Fibroblast of the conjunctiva (primary cell): ENCODE results near the gene CFAP74.

Experiments used
- DNase-seq: peaks from one replicate; pipeline ENCODE4 v3.0.0-alpha.2; 2010; ENCODE audit warnings: low read depth

Gene CFAP74

DNA sequence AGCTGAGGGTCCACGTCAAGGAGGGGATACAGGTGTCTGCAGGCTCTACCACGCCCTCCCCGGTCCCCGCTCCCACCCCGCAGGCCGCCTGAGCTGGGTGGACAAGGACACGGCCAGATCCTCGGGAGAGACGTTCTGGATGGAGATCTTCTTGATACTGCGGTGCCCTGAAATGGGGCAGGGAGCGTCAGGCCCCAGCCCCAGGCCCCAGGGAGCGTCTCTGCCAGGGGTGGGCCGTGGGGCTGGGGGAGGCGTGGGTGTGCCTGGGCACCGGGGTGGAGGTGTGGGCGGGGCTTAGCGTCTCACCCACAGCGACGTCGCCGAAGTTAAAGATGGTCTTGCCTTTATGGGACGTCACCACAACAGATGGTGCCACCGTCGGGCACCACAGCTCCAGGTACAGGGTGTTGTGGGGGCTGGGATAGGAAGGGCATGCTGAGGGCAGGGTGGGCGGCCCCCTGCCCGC, 77.2 kb downstream of the CFAP74 start:
- no peak for DNase-seq

DNA sequence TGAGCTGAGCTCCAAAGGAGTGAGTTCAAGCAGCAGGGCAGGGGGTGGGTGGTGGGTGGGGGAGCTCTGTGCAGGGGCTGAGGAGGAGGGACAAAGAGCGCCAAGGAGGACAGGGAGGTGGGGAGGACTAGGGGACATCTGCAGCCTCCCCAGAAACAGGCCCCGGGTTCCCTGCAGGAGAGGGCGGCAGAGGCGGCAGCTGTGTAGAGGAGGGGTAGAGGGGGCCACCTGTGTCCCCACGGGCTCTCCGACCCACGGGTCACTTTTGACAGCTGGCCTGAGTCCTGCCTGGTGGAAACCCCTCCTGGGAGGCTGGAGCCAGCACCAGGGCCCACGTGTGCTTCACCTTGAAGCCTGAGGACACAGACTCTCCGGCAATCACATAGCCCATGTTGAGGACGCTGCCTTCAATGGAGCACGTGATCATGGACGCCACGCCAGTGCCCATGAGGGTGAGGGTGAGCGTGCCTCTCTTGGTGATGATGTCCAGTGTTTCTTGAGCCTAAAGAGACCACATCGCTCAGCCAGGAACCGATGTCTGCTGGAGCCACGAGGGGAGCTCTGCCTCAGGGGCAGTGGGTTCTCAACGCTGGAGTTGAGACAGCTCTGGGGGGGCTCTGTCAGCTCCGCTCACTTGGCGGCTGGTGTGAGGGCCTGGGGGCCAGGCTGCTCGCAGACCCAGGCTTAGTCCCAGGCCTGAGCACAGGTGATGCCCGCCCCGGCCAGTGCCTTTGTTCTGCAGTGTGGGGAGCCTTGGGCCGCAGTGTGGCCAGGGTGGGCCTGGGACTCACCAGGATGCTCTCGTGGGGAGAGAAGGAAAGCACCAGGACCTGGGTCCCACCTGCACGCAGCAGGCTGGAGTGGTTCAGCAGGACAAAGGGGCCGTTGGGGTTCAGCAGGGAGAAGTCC, 77.9 kb downstream of the CFAP74 start:
- no peak for DNase-seq

DNA sequence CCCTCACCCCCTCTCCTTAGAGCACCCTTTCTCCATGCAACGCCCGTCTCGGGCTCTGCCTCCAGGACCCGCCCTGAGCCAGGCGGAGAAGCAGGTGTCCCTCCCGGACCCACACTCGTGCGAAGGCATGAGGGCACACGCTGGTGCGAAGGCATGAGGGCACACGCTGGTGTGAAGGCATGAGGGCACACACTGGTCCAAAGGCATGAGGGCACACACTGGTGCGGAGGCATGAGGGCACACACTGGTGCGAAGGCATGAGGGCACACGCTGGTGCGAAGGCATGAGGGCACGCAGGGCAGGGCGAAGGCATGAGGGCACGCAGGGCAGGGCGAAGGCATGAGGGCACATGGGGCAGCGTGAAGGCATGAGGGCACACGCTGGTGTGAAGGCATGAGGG, 78.7 kb downstream of the CFAP74 start:
- no peak for DNase-seq

DNA sequence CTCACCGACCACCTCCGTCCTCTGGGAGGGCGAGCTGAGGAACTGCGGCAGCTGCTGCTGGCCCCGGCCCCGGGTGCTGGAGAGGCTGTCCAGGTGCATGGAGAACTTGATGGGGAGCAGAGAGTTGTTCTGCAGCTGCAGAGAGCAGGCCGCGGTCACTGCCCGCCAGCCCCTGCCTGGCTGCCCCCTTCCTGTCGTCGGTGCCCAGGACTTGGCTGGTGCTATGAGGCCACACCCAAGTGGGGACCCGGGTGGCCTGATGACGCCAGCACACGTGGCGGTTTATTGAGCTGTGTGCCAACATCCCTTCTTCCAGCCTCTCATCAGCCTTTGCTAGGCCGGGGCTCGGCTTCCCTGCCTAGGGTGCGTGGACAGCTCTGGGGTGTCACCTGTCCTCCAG, 79.2 kb downstream of the CFAP74 start:
- DNase-seq, result no peak

DNA sequence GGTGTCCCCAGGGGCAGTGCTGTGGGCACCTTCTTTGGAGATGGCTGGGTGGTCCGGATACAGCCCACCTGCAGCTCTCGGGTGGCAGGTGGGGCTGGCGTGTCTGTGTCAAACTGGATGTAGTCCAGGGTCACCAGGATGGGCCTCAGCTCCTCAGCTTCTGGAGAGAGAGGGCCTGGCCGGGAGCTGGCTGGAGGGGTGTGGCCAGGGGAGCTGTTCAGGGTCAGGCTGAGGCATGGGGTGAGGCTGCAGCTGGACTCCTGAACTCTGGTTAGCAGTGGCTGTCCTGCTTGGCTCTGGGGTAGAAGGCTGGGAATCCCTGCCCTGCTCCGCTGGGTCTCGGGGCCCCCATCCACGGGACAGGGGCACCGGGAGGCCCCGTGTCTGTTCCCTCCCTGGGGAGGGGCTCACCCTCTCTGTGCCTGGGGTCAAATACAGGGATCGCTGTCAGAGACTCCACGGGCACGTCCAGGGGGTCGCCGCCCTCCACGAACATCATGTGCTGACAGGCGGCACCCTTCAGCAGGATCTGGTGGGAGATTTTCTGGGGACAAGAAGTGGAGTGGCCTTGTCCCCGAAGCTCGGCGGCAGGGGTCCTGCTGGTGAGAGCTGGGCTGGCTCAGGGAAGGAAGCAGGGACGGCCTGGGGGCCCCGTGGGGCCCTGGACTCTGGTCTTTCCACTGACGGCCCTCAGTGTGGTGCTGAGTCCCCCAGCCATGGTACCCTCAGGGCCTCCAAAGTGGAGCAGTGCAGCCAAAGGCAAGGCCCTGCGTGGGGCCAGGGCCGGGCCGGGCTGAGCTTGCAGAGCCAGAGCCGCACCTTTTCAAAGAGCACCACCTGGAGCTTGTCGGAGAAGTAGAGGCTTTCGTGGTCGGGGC, 80.4 kb downstream of the CFAP74 start:
- DNase-seq, result no peak

GRCh38 chr1:1922702-1922955, 81.0 kb downstream of the CFAP74 start:
- DNase-seq, result no peak

DNA sequence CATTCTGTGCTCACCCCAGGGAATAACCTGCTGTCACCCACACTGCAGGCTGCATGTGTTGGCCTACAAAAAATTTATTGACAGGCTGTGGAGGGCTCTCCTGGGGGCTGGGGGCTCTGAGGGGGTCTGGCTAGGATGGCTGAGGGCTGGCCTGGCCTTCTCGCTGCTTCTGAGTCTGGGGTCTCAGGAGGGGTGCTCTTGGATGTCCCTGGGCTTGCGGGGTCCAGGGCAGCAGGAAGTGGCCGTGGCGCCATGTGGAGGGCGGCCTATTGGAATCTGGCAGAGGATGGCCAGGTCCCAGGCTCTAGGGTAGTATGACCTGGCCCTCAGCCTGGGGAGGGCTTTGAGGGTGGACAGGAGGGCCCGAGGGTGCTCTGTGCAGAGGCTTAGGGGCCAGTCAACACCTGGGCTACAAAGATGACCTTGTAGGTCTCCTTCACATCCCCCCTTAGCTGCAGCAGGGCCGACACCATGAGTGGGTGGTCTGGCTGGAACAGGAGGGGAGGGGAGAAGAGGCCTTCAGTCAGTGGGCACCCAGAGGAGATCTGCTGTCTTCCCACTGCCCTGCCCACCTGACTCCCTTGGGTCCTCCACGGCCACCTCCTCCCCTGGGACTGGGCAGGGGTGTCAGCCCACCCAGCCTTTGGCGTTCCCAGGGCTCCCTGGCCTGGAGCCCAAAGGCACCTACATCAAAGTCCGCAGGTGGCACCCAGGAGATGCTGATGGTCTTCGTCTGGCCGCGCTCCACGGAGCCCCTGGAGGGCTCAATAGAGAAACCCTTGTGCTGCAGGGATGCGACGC, 81.5 kb downstream of the CFAP74 start:
- DNase-seq, result no peak

- DNase-seq, result no peak
These were observed 82.1 kb downstream of the CFAP74 start for GRCh38 chr1:1921459-1921862.

GRCh38 chr1:1920608-1921458, 82.8 kb downstream of the CFAP74 start:
- no peak for DNase-seq

- DNase-seq, result no peak
These were observed 83.5 kb downstream of the CFAP74 start for GRCh38 chr1:1920057-1920607.

- DNase-seq, result peak; percentile 97
These were observed 84.1 kb downstream of the CFAP74 start for GRCh38 chr1:1919304-1920056.

GRCh38 chr1:1918901-1919303, 84.7 kb downstream of the CFAP74 start, which contains the start of gene TMEM52:
Gene TMEM52, minus strand, starts transcription at chr1:1919279. Its CDS starts 14 bp downstream, at chr1:1919265.
- no peak for DNase-seq

- no peak for DNase-seq
These were observed 85.3 kb downstream of the CFAP74 start for GRCh38 chr1:1917995-1918900.

GRCh38 chr1:1917304-1917976, 86.1 kb downstream of the CFAP74 start:
- no peak for DNase-seq

- DNase-seq, result no peak
These were observed 86.7 kb downstream of the CFAP74 start for GRCh38 chr1:1916851-1917251.

- DNase-seq, result no peak
These were observed 87.4 kb downstream of the CFAP74 start for GRCh38 chr1:1915911-1916840.

- no peak for DNase-seq
These were observed 88.5 kb downstream of the CFAP74 start, which contains the start of gene CALML6 for GRCh38 chr1:1914971-1915692. Gene CALML6, plus strand, starts transcription at chr1:1915260. Its CDS starts 21 bp downstream, at chr1:1915281.
